Adipose tissue (tissue), 3 donors: ENCODE measurements around the gene FIGNL2. TPM values are rescaled to one million over a fixed set of nuclear protein-coding genes. Genes with fewer than 3 reads are reported as not detected.

Source experiments
- H3K27ac ChIP-seq: one replicate; pipeline ENCODE4 v1.5.1; 2013; ENCODE audit warnings: low read depth, low read length
- WGBS, 3 donors: extraction: QIAGEN DNeasy Blood & Tissue Kit; methylation state at CpG; one replicate each; pipeline ENCODE4 v1.1.7; 2013; 5-methylcytosine and 5-hydroxymethylcytosine counted together
- polyA plus RNA-seq, 3 donors: library from polyadenylated mRNA; stranded (reverse); fragments of 200-250 nt; gene quantifications; one replicate each; pipeline ENCODE4 v1.2.3, GENCODE V29; 2013
- donor health status: healthy with polysubstance abuse.
- donor health status: Bipolar disorder and iron deficiency.
- donor health status: healthy.

The FIGNL2 gene
- polyA plus RNA-seq, 3 donors = 0.12 to 0.30 (median 0.22) TPM

DNA sequence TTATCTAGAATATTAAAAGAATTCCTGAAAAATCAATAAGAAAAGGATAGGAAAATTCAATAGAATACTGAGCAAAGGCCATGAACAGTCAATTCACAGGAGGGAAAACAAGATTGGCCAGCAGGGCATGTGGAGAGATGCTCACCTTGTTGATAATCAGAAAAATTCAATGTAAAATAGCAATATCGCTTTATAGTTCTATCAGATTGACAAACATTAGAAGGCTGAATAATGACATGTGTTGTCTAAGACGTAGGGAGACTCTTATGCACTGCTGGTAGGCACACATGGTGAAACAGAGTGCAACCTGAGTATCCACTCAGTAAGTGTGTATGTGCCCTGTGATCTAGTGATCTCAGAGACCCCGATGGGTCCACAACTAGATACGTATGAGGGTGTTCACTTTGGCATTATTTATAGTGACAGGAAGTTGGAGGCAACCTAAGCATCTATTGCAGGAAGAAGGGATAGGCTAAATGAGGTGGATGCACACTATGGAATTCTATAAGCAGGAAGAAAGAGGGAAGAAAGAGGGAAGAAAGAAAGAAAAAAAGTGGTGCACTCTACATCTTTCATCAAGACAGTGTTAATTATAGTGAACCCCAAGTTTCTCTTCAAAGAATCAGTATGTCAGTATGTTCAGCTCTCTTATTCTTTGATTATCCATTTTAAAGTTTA lies 35.6 kb upstream of the FIGNL2 start:
- H3K27ac ChIP-seq = no peak overlapping the region
- WGBS, 3 donors = 76 to 80% (median 79%) methylated on average over 4 of the region's 4 CpGs

GRCh38 chr12:51883295-51883694 lies 34.8 kb upstream of the FIGNL2 start:
- 64 to 100% (median 84%) methylated on average over 1 of the region's 1 CpG for WGBS, 3 donors
- no peak overlapping the region for H3K27ac ChIP-seq

DNA sequence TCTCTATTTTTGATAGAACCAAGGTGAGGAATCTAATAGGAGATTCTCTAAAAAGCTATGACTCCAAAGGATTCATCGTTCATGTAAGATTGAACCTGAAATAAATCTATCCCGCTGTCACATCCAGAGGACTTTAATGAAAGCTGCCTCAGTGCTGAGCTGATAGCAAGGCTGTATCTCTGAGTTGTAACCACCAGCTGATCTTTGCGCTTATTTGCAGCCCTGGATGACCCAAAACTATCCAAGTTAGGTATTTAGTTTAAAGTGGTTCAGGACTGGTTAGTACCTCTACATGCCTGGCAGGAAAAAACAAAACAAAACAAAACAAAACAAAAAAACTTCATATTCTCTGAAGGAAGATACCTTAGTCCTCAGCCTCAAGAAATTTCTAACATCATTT lies 30.6 kb upstream of the FIGNL2 start:
- no peak overlapping the region for H3K27ac ChIP-seq
- WGBS, 3 donors = 85 to 90% (median 87%) methylated on average over 3 of the region's 3 CpGs

- H3K27ac ChIP-seq = no peak overlapping the region
- 76 to 91% (median 83%) methylated on average over 4 of the region's 4 CpGs for WGBS, 3 donors
Measured at GRCh38 chr12:51874486-51874885, 26.0 kb upstream of the FIGNL2 start.

- WGBS, 3 donors = 45 to 49% (median 46%) methylated on average over 8 of the region's 8 CpGs
- no peak overlapping the region for H3K27ac ChIP-seq
Measured at GRCh38 chr12:51874000-51874399, 25.5 kb upstream of the FIGNL2 start.

- WGBS, 3 donors = 80 to 84% (median 82%) methylated on average over 8 of the region's 8 CpGs
- no peak overlapping the region for H3K27ac ChIP-seq
Measured at GRCh38 chr12:51873251-51873994, 24.9 kb upstream of the FIGNL2 start.

DNA sequence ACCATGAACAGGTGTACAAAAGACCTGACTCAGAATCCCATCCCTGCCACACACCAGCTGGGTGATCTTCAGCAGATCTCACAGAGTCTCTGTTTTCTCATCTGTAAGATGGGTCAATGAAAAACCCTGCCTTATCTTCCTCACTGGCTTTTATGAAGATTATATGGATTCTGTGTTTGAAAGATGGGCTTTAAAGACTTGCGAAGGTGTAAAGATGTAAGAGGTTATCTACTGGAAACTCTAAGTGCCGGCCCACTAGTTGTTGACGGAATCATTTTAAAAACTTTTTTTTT lies 24.1 kb upstream of the FIGNL2 start:
- WGBS, 3 donors = 92 to 94% (median 94%) methylated on average over 3 of the region's 3 CpGs
- H3K27ac ChIP-seq = no peak overlapping the region

- 76 to 83% (median 82%) methylated on average over 17 of the region's 17 CpGs for WGBS, 3 donors
- no peak overlapping the region for H3K27ac ChIP-seq
Measured at GRCh38 chr12:51871918-51872688, 23.6 kb upstream of the FIGNL2 start.

DNA sequence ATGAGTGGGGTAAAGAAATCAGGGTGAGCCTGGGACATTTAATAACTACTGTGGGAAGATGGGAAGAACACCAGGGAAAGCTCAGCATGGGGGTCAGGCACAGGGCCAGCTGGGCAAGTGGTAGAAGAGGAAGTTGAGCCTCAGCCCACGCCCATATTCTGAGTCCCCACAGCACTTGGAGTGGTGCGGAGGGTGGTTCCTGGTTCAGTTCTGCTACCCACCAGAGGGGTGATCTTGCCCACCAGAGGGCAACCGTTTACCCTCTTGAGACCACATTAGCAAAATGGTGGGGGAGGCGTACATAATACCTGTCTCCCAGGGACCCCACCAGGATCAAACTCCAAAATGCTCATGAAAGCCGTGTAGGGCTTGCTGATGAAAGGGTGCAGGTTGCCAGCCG lies 22.6 kb upstream of the FIGNL2 start:
- WGBS, 3 donors = 60 to 83% (median 60%) methylated on average over 6 of the region's 6 CpGs
- no peak overlapping the region for H3K27ac ChIP-seq

GRCh38 chr12:51870504-51870903 lies 22.0 kb upstream of the FIGNL2 start:
- WGBS, 3 donors = 50 to 62% (median 61%) methylated on average over 4 of the region's 4 CpGs
- H3K27ac ChIP-seq = no peak overlapping the region

GRCh38 chr12:51869931-51870330 lies 21.4 kb upstream of the FIGNL2 start:
- WGBS, 3 donors = 47 to 70% (median 57%) methylated on average over 3 of the region's 3 CpGs
- no peak overlapping the region for H3K27ac ChIP-seq

GRCh38 chr12:51869496-51869865 lies 21.0 kb upstream of the FIGNL2 start:
- H3K27ac ChIP-seq = no peak overlapping the region
- whole genome bisulfite sequencing, 3 donors = 24 to 46% (median 26%) methylated on average over 16 to 20 of the region's 20 CpGs

GRCh38 chr12:51868821-51869495 lies 20.4 kb upstream of the FIGNL2 start:
- 5 to 6% (median 5%) methylated on average over 59 to 67 of the region's 67 CpGs for WGBS, 3 donors
- no peak overlapping the region for H3K27ac ChIP-seq

GRCh38 chr12:51867796-51868428 lies 19.4 kb upstream of the FIGNL2 start:
- 91 to 94% (median 93%) methylated on average over 12 of the region's 12 CpGs for WGBS, 3 donors
- no peak overlapping the region for H3K27ac ChIP-seq

DNA sequence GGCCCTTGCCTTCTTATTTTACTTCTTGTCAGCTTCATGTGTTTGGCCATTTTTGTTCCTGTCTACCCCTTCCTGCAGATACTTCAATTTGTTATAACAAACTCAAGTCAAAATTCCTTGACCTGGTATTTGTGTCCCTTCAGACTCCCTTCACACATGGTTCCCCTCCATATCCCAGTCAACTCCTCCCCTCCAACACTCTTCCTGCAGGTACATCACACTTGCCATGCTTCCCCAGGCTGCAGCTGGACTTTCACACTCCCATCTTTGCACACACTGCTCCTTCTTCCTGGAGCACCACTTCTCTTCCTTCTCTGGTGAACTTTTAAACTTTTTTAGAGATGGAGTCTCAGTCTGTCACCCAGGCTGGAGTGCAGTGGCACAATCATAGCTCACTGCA lies 18.9 kb upstream of the FIGNL2 start:
- H3K27ac ChIP-seq = no peak overlapping the region

GRCh38 chr12:51866762-51867161 lies 18.2 kb upstream of the FIGNL2 start:
- no peak overlapping the region for H3K27ac ChIP-seq
- WGBS, 3 donors = 93 to 96% (median 95%) methylated on average over 8 of the region's 8 CpGs

- H3K27ac ChIP-seq = no peak overlapping the region
- 92 to 97% (median 94%) methylated on average over 4 of the region's 4 CpGs for WGBS, 3 donors
Measured at GRCh38 chr12:51866324-51866723, 17.8 kb upstream of the FIGNL2 start.

DNA sequence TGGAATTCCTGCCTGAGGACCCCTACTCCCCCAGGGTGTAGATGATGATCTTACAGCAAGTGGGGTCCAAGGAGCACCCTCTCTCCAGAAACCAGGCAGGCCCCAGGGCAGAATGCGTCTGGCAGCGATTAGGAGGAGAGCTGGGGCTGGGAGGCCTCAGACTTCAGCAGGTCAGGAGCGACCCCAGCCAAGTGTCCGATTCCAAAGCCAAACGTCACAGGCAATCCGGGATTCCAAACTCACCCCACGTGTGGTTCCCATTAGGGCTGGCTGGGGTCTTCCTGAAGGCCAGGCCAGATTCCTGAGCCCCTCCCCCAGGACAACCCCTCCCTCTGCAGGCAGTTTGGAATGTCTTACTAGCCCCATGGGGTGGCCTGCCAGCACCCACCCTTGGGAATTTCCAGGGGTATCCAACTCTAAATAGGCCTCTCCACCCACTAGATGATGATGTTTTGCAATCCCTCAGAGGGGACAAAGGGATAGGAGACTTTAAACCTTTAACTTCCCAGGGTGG lies 17.3 kb upstream of the FIGNL2 start:
- H3K27ac ChIP-seq = no peak overlapping the region
- 79 to 90% (median 85%) methylated on average over 7 of the region's 7 CpGs for whole genome bisulfite sequencing, 3 donors
